Endothelial cell of umbilical vein (primary cell): Measurements from ENCODE around the gene TSHZ1. TPM values are rescaled to one million over a fixed set of nuclear protein-coding genes. Genes with fewer than 3 reads are reported as not detected.

Experiments used
- BruUV-seq: library from RNA; stranded (reverse); fragments of 400-500 nt; replicated peaks from 2 replicates; lab custom pipeline; 2021; lab: Mats Ljungman, UMichigan
- CTCF ChIA-PET: fragments of 300-600, 350-600 bp; sonication (Branson Sonifier 250); formaldehyde crosslinking; loops from one replicate; lab custom pipeline; 2021; ENCODE audit warnings: antibody characterized with exemption, inconsistent platforms; lab: Charles Lee
- POLR2A ChIA-PET: fragments of 300-600, 350-600 bp; sonication (Branson Sonifier 250); formaldehyde crosslinking; loops from one replicate; lab custom pipeline; 2021; ENCODE audit warnings: antibody characterized with exemption, inconsistent platforms; lab: Charles Lee
- DNase-seq: peaks from one replicate; pipeline ENCODE4 v3.0.0-alpha.2; 2011; ENCODE audit warnings: low read depth, low spot score
- FAIRE-seq: peaks from 2 replicates; lab custom pipeline; 2011; peaks lifted over from hg19 to GRCh38; lab: Jason Lieb, UNC
- H2AFZ ChIP-seq: 2 replicates; pipeline ENCODE4 v1.6.0; 2012; ENCODE audit warnings: low read depth, low read length, control low read depth, inconsistent platforms
- H3K27ac ChIP-seq: 2 replicates; pipeline ENCODE4 v1.5.1; 2011; ENCODE audit warnings: low read depth, mild to moderate bottlenecking, control low read depth, low read length, moderate library complexity; ENCODE audit not compliant: insufficient read depth
- H3K27me3 ChIP-seq, 2 experiments: 2 replicates each; pipeline versions ENCODE4 v1.6.0 to v1.6.1; 2011; ENCODE audit warnings: low read length in 2 of 2, mixed read lengths in 1 of 2; ENCODE audit not compliant: control insufficient read depth in 2 of 2, insufficient read depth in 2 of 2
- H3K36me3 ChIP-seq, 2 experiments: 2 replicates in 1 of 2; 3 replicates in 1 of 2; pipeline ENCODE4 v1.5.1; 2011; ENCODE audit warnings: low read length in 2 of 2, mild to moderate bottlenecking in 1 of 2, moderate library complexity in 1 of 2; ENCODE audit not compliant: control insufficient read depth in 2 of 2, insufficient read depth in 2 of 2; ENCODE audit errors: extremely low read depth in 1 of 2
- H3K4me1 ChIP-seq: 3 replicates; pipeline ENCODE4 v1.5.1; 2011; ENCODE audit warnings: mild to moderate bottlenecking, low read length; ENCODE audit not compliant: control insufficient read depth, insufficient read depth; ENCODE audit errors: extremely low read depth
- H3K4me2 ChIP-seq: 2 replicates; pipeline ENCODE4 v1.6.1; 2011; ENCODE audit warnings: low read length, control low read depth, mixed read lengths; ENCODE audit not compliant: insufficient read depth
- H3K4me3 ChIP-seq, 3 experiments: fragments of 200-600 bp in 1 of 3; sonication (generic), shearing (Covaris generic) in 1 of 3; replicated peaks in 1 of 3; 2 replicates each; pipeline ENCODE4 v1.5.1; 2011 to 2016; ENCODE audit warnings: control low read depth in 3 of 3, low read length in 3 of 3, mild to moderate bottlenecking in 2 of 3, inconsistent platforms in 1 of 3, low read depth in 1 of 3, moderate library complexity in 1 of 3; ENCODE audit not compliant: insufficient read depth in 1 of 3
- H3K79me2 ChIP-seq: 2 replicates; pipeline ENCODE4 v1.6.0; 2012; ENCODE audit warnings: low read length, inconsistent platforms; ENCODE audit not compliant: control insufficient read depth, insufficient read depth
- H3K9ac ChIP-seq: replicated peaks from 2 replicates; pipeline ENCODE3; 2011; ENCODE audit warnings: low read length, control low read depth; ENCODE audit not compliant: insufficient read depth; ENCODE audit errors: extremely low read depth
- H3K9me1 ChIP-seq: replicated peaks from 3 replicates; pipeline ENCODE4 v1.6.0; 2011; ENCODE audit warnings: mild to moderate bottlenecking, low read length; ENCODE audit not compliant: control insufficient read depth, insufficient read depth; ENCODE audit errors: extremely low read depth
- H3K9me3 ChIP-seq: replicated peaks from 2 replicates; pipeline ENCODE4 v1.5.1; 2012; ENCODE audit warnings: low read length, inconsistent platforms; ENCODE audit not compliant: control insufficient read depth, insufficient read depth
- H4K20me1 ChIP-seq: replicated peaks from 2 replicates; pipeline ENCODE3; 2011; ENCODE audit warnings: mild to moderate bottlenecking, low read length; ENCODE audit not compliant: control insufficient read depth, insufficient read depth; ENCODE audit errors: extremely low read depth
- CTCF ChIP-seq, 2 donors: IDR thresholded peaks; 1 replicate in 1 of 2; 2 replicates in 1 of 2; pipeline ENCODE4 v1.5.1; 2011; ENCODE audit warnings: low read length in 2 of 2, mild to moderate bottlenecking in 2 of 2, moderate library complexity in 2 of 2, control low read depth in 1 of 2, inconsistent platforms in 1 of 2, low read depth in 1 of 2; ENCODE audit not compliant: insufficient read depth in 1 of 2; ENCODE audit errors: extremely low read depth in 1 of 2
- EZH2 ChIP-seq: IDR thresholded peaks from 2 replicates; pipeline ENCODE4 v1.6.1; 2012; ENCODE audit warnings: borderline replicate concordance, low read depth, mild to moderate bottlenecking, moderate library complexity, low read length, inconsistent platforms; ENCODE audit not compliant: severe bottlenecking
- FOS ChIP-seq: IDR thresholded peaks from 2 replicates; pipeline ENCODE4 v1.6.1; 2011; ENCODE audit warnings: mild to moderate bottlenecking, low read length, moderate library complexity, borderline replicate concordance; ENCODE audit not compliant: insufficient read depth
- GATA2 ChIP-seq: IDR thresholded peaks from 2 replicates; pipeline ENCODE4 v1.7.0; 2011; ENCODE audit warnings: low read depth, mild to moderate bottlenecking, moderate library complexity, mixed read lengths, low read length; ENCODE audit not compliant: insufficient read length, insufficient read depth
- JUN ChIP-seq: IDR thresholded peaks from 2 replicates; pipeline ENCODE4 v1.6.1; 2011; ENCODE audit warnings: borderline replicate concordance, low read depth; ENCODE audit not compliant: insufficient read length, insufficient read depth
- MYC ChIP-seq: IDR thresholded peaks from one replicate; pipeline ENCODE4 v1.6.1; 2011; ENCODE audit warnings: mild to moderate bottlenecking, low read depth, low read length
- POLR2A ChIP-seq: IDR thresholded peaks from 2 replicates; pipeline ENCODE4 v1.6.1; 2012; ENCODE audit warnings: low read depth, mild to moderate bottlenecking, control low read depth, low read length
- POLR2AphosphoS5 ChIP-seq: IDR thresholded peaks from 2 replicates; pipeline ENCODE4 v1.6.1; 2012; ENCODE audit warnings: low read depth, mild to moderate bottlenecking, control low read depth, low read length, moderate library complexity; ENCODE audit not compliant: insufficient read depth
- dilution Hi-C: fragments of 300-500 bp; cut with MboI; formaldehyde crosslinking; loops from one replicate; pipeline ENCODE4 v1.15.0; 2019; ENCODE audit warnings: low sequenced_read_pairs; ENCODE audit not compliant: extremely low pct_ligation_motif_present
- intact Hi-C: fragments of 100-400 bp; cut with micrococcal nuclease; formaldehyde crosslinking; loops from one replicate; pipeline ENCODE4 v1.10.0; 2022
- polyA plus RNA-seq, 4 experiments: library from polyadenylated mRNA; depleted of rRNA in 3 of 4; stranded (reverse) in 3 of 4; unstranded in 1 of 4; fragments of >200 nt; gene quantifications; 2 replicates each; pipeline versions ENCODE4 v1.2.1 to v1.2.3, GENCODE V29; 2011 to 2012; ENCODE audit warnings: missing spikeins in 1 of 4
- total RNA-seq: library from RNA; stranded (reverse); gene quantifications from 2 replicates; pipeline ENCODE4 v1.2.3, GENCODE V29; 2021
- TF ChIP-seq, protein P1 (sequence below): IDR thresholded peaks from 2 replicates; pipeline ENCODE4 v1.6.1; 2011; ENCODE audit not compliant: insufficient read depth, insufficient read length

TSHZ1 gene
- total and polyA plus RNA-seq, 2 donors (not counting 3 experiments of a cell fraction or from before 2014, with no cell fraction given), result 4.2 to 10.2 TPM

DNA sequence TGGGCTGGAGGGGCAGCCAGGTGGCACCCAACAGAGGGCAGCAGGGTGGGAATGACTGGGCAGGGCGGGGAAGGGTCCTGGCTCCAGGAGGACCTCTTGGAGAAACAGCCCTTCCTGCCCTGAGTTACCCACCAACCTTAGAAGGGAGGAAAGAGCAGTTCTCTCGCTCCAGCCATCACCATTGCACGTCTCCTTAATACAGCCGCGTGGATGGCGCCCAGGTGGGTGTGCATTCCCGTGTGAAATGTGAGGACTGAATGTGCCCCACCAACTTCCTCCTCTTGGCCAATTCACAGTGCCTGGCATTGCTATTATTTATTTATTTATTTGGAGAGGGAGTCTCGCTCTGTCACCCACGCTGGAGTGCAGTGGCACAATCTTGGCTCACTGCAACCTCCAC lies 109.9 kb downstream of the TSHZ1 start:
- no TSS peak for BruUV-seq
- H3K27me3 ChIP-seq, result peaks cover 0 to 3% of the 10 kb centered on the region in 2 experiments
- H3K79me2 ChIP-seq, result no peaks in the 10 kb centered on the region
- no peaks in the 10 kb centered on the region for H4K20me1 ChIP-seq
- no peak overlapping the region for H3K4me2 ChIP-seq
- intact Hi-C loops, result no loop called here
- POLR2A ChIA-PET, result no interaction called here
- H3K4me3 ChIP-seq, result no peak overlapping the region
- H3K9me1 ChIP-seq, result no peaks in the 10 kb centered on the region
- dilution Hi-C loops, result no loop called here
- DNase-seq (no peak), FAIRE-seq (no peak)
- H3K36me3 ChIP-seq, result no peaks in the 10 kb centered on the region
- no peak overlapping the region for H3K9ac ChIP-seq
- no peak overlapping the region for H3K27ac ChIP-seq
- CTCF ChIA-PET, result no interaction called here
- TF ChIP-seq GATA2, result no peak
- TF ChIP-seq POLR2AphosphoS5, result no peak
- TF ChIP-seq EZH2, result no peak
- TF ChIP-seq POLR2A, result no peak
- TF ChIP-seq CTCF (IDR thresholded peaks at IDR 0.05; ENCODE audit: extremely low read depth in 1 of 2, insufficient read depth in 1 of 2, low read depth in 1 of 2, low read length in 2 of 2), result no peak
- TF ChIP-seq FOS, result no peak
- no peak for TF ChIP-seq JUN
- TF ChIP-seq, protein P1, sequence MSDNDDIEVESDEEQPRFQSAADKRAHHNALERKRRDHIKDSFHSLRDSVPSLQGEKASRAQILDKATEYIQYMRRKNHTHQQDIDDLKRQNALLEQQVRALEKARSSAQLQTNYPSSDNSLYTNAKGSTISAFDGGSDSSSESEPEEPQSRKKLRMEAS, result no peak
- TF ChIP-seq MYC, result no peak
- H2AFZ ChIP-seq, result no peak overlapping the region
- no peaks in the 10 kb centered on the region for H3K9me3 ChIP-seq
- no peaks in the 10 kb centered on the region for H3K4me1 ChIP-seq
